Activated CD4-positive, alpha-beta memory T cell treated with anti-CD3 and anti-CD28 coated beads, Interleukin-2, amount 10 ng/mL, durations not matched to agents 7 days and 5 days (primary cell): ENCODE data around the gene RERGL. TPM values are rescaled to one million over a fixed set of nuclear protein-coding genes. Genes with fewer than 3 reads are reported as not detected.
"Not testable (repeated sequence)": the region's sequence is repeated elsewhere in the genome, so short reads cannot be mapped to it uniquely, and the experiment has no call there.

Experiments
- CTCF ChIA-PET: fragments of 350-600 bp; sonication (Branson Sonifier 250); formaldehyde crosslinking; loops from one replicate; lab custom pipeline; 2021; ENCODE audit warnings: antibody characterized with exemption, inconsistent platforms; lab: Charles Lee
- POLR2A ChIA-PET: fragments of 350-600 bp; sonication (Branson Sonifier 250); formaldehyde crosslinking; loops from one replicate; lab custom pipeline; 2021; ENCODE audit warnings: antibody characterized with exemption; lab: Charles Lee
- DNase-seq: peaks from one replicate; pipeline ENCODE4 v3.0.0-alpha.2; 2020
- H3K27ac Mint-ChIP-seq: one replicate; pipeline ENCODE4 v1.8.0; 2021; ENCODE audit warnings: mild to moderate bottlenecking, mixed read lengths
- H3K27me3 Mint-ChIP-seq: one replicate; pipeline ENCODE4 v1.8.0; 2021; ENCODE audit warnings: mixed read lengths
- H3K36me3 Mint-ChIP-seq: one replicate; pipeline ENCODE4 v1.8.0; 2021; ENCODE audit warnings: low read depth, mixed read lengths
- H3K4me1 Mint-ChIP-seq: one replicate; pipeline ENCODE4 v1.8.0; 2021; ENCODE audit warnings: mixed read lengths
- H3K4me3 Mint-ChIP-seq: one replicate; pipeline ENCODE4 v1.8.0; 2021; ENCODE audit warnings: mild to moderate bottlenecking, mixed read lengths
- H3K9me3 Mint-ChIP-seq: one replicate; pipeline ENCODE4 v1.8.0; 2021; ENCODE audit warnings: mixed read lengths
- total RNA-seq, 2 experiments: library from RNA; stranded (reverse); gene quantifications; one replicate each; pipeline ENCODE4 v1.2.3, GENCODE V29; 2021

Gene RERGL
- total RNA-seq, 2 experiments from 2014 or later, result not detected

DNA sequence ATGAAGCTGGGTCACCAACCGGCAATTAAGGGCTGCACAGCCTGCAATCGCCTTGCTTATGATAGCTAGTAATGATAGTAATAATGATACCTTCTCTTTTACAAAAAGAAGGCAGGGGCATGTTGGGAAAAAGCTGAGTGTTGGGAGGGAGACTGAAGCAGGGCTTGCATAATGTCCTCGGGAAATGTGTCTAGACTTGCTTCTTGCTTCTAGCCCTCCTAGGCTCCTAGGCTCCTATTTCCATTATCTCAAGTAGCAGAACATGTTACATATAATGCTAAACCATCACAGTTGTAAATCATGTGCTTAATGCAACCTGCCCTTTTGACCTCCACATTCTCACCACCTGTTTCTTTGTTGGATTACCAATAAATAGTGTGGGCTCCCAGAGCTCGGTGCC, 18.7 kb downstream of the RERGL start:
- Mint-ChIP-seq H3K9me3 (peaks cover 11% of the 10 kb centered on the region), H3K4me1 (no peaks in the 10 kb centered on the region), H3K27me3 (no peaks in the 10 kb centered on the region), H3K36me3 (no peaks in the 10 kb centered on the region), H3K4me3 (no peak overlapping the region), H3K27ac (no peak overlapping the region)
- POLR2A ChIA-PET, result no interaction called here
- no peak for DNase-seq
- CTCF ChIA-PET, result no interaction called here

DNA sequence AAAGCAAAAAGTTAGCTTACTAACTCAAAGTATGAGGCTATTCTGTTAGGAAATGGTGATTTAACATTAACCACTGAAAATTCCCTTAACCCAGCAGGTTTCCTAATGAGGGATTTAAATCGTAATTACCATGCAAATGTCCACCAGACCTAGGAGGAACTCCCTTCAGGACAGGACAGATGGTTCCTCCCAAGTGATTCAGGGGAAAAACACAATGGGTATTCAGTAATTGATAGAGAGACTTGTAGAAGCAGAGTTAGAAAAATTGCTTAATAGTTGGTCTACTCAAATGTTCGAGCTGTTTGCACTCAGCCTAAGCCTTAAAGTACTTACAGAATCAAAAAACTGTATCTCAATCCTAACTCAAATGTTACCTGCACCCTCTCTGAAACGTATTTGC, 21.6 kb downstream of the RERGL start:
- ChIA-PET POLR2A (no interaction called here), CTCF (no interaction called here)
- H3K4me3 Mint-ChIP-seq, result no peak overlapping the region
- no peak overlapping the region for H3K27ac Mint-ChIP-seq
- no peaks in the 10 kb centered on the region for H3K36me3 Mint-ChIP-seq
- H3K4me1 Mint-ChIP-seq, result no peaks in the 10 kb centered on the region
- peaks cover 11% of the 10 kb centered on the region for H3K9me3 Mint-ChIP-seq
- no peaks in the 10 kb centered on the region for H3K27me3 Mint-ChIP-seq
- DNase-seq, result no peak

DNA sequence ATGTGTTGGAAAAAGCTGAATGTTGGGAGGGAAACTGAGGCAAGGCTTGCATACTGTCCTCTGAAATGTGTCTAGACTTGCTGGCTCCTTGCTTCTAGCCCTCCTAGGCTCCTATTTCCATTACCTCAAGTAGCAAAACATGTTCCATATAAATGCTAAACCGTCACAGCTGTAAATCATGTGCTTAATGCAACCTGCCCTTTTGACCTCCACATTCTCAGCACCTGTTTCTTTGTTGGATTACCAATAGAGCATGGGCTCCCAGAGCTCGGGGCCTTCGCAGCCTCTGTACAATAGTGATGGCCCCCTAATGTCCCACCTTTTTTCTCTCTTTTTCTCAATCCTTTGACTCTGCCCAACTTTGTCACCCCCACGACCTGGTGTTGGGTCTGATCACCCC, 23.3 kb downstream of the RERGL start:
- H3K27me3 Mint-ChIP-seq, result no peaks in the 10 kb centered on the region
- no peak for DNase-seq
- H3K9me3 Mint-ChIP-seq, result peaks cover 14% of the 10 kb centered on the region
- ChIA-PET CTCF (no interaction called here), POLR2A (no interaction called here)
- H3K4me3 Mint-ChIP-seq, result no peak overlapping the region
- H3K4me1 Mint-ChIP-seq, result no peaks in the 10 kb centered on the region
- H3K36me3 Mint-ChIP-seq, result no peaks in the 10 kb centered on the region
- no peak overlapping the region for H3K27ac Mint-ChIP-seq

DNA sequence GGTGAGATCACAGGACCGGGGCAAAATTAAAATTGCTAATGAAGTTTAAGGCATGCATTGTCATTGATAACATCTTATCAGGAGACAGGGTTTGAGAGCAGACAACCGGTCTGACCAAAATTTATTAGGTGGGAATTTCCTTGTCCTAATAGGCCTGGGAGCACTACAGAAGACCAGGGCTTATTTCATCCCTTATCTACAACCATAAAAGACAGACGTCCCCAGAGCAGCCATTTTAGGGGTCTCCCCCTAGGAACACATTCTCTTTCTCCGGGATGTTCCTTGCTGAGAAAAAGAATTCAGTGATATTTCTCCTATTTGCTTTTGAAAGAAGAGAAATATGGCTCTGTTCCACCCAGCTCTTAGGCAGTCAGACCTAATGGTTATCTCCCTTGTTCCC, 27.1 kb downstream of the RERGL start:
- DNase-seq, H3K36me3 Mint-ChIP-seq, H3K4me1 Mint-ChIP-seq, CTCF ChIA-PET, H3K27ac Mint-ChIP-seq, H3K27me3 Mint-ChIP-seq, POLR2A ChIA-PET, H3K4me3 Mint-ChIP-seq: not testable (repeated sequence)
- peaks cover 12% of the 10 kb centered on the region for H3K9me3 Mint-ChIP-seq

DNA sequence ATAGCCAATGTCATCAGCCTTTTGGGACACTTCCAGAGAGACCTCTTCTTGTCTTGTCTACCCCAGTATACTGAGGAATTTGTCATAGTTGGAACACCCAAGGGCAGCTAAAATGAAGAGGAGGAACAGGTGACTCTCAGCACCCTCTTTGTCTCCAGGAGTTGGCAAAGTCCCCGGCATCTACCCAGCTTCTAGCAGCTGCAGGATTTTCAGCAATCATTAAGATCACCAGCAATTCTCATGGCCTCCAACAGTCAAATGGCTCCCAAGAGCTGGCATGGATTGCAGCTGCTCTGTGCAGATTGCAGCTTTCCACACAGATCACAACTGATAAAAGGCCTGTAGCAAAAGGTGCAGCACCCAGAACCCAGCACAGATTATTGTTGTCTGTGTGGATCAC, 32.9 kb downstream of the RERGL start:
- Mint-ChIP-seq H3K4me1 (no peaks in the 10 kb centered on the region), H3K36me3 (no peaks in the 10 kb centered on the region), H3K27me3 (no peaks in the 10 kb centered on the region), H3K4me3 (no peak overlapping the region), H3K27ac (no peak overlapping the region), H3K9me3 (peaks cover 16% of the 10 kb centered on the region)
- ChIA-PET POLR2A (no interaction called here), CTCF (no interaction called here)
- DNase-seq, result no peak

DNA sequence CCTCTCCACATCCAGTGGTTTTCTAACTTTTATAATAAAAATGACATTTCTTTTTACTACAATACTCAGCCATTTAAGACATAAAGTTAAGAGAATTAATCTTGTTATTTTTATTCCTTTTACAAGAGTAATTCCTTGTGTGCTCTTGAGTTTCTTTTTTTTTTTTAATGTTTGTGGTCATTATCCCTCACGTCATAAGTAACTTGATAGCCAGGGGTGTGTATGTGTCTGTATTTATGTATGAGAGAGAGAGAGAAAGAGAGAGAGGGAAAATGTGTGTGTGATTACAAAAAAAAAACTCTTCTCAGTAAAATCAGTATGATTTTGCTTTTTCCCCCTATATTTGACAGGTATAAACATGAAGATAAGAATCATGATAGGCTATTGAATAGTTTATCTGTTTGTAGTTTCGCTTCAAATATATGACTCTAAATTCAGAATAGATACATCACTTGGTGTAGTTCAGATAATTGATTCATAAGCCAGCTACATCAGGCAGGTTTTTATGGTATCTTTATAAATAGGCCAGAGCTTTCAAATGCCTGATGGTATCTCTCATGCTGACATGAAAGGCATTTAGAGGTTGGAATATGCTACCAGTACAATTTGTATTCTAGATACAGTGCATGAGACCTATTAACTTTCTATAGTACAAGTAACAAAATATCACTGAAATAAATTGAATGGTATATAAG, 34.9 kb downstream of the RERGL start:
- Mint-ChIP-seq H3K9me3 (peaks cover 17% of the 10 kb centered on the region), H3K4me3 (no peak overlapping the region), H3K27me3 (no peaks in the 10 kb centered on the region), H3K4me1 (no peaks in the 10 kb centered on the region), H3K27ac (no peak overlapping the region), H3K36me3 (no peaks in the 10 kb centered on the region)
- ChIA-PET CTCF (no interaction called here), POLR2A (no interaction called here)
- DNase-seq, result no peak

DNA sequence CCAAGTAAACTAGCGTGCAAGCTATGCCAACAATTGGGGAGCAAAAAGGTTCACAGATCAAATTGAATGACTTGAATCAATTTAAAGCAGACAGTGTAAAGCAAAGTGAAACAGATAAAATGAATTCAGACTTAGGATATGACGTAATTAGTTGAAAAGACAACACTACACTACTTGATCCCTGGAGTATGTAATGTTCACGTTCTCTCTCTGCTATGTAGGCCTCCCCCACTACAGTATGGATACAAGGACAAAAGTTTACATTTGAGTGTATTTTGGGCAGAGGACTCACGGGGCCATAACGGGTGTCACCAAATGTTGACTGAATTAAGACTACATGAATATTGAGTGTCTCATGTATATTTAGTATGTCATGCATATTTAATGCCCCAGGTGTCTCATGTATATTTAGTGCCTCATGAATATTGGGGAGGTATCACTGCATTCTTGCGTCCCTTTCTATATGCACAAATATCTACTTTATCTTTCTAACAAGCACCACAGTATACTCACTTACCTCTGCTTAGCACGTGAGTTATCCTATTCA, 44.5 kb downstream of the RERGL start:
- H3K27me3 Mint-ChIP-seq, result no peaks in the 10 kb centered on the region
- H3K4me1 Mint-ChIP-seq, result no peaks in the 10 kb centered on the region
- H3K36me3 Mint-ChIP-seq, result no peaks in the 10 kb centered on the region
- CTCF ChIA-PET, result no interaction called here
- no peak overlapping the region for H3K4me3 Mint-ChIP-seq
- no peak overlapping the region for H3K27ac Mint-ChIP-seq
- POLR2A ChIA-PET, result no interaction called here
- H3K9me3 Mint-ChIP-seq, result peaks cover 7% of the 10 kb centered on the region
- no peak for DNase-seq

DNA sequence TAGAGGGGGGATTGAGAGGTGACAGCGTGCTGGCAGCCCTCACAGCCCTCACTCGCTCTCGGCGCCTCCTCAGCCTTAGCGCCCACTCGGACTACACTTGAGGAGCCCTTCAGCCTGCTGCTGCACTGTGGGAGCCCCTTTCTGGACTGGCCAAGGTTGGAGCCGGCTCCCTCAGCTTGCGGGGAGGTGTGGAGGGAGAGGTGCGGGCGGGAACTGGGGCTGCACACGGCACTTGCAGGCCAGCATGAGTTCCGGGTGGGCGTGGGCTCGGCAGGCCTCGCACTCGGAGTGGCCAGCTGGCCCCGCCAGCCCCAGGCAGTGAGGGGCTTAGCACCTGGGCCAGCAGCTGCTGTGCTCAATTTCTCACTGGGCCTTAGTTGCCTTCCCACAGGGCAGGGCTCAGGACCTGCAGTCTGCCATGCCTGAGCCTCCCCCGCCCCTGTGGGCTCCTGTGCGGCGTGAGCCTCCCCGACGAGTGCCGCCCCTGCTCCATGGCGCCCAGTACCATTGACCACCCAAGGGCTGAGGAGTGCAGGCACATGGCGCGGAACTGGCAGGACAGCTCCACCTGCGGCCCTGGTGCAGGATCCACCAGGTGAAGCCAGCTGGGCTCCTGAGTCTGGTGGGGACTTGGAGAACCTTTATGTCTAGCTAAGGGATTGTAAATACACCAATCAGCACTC, 49.8 kb downstream of the RERGL start:
- CTCF ChIA-PET, H3K27me3 Mint-ChIP-seq, H3K27ac Mint-ChIP-seq, DNase-seq, H3K4me3 Mint-ChIP-seq, H3K4me1 Mint-ChIP-seq, POLR2A ChIA-PET, H3K36me3 Mint-ChIP-seq: not testable (repeated sequence)
- H3K9me3 Mint-ChIP-seq, result peaks cover 24% of the 10 kb centered on the region

Other genes starting within 250 kb of the RERGL start
- gene PIK3C2G, start 171.3 kb upstream of the RERGL start, total RNA-seq, result not detected